Measurements from ENCODE around the gene STRC.
"Not testable (repeated sequence)": the region's sequence is repeated elsewhere in the genome, so short reads cannot be mapped to it uniquely, and the experiment has no call there.

STRC gene

GRCh38 chr15:43618700-43619099 lies at the start of gene STRC:
TSS of gene STRC (minus strand) at chr15:43618800. CDS start at chr15:43618722, 78 bp downstream.
- not testable (repeated sequence) for H3K4me1 Mint-ChIP-seq; H3K9me3 Mint-ChIP-seq; H3K4me3 Mint-ChIP-seq; H3K27me3 Mint-ChIP-seq; ATAC-seq (ENCODE audit: low read depth); DNase-seq (ENCODE audit: low spot score in 2 of 2); H3K27ac Mint-ChIP-seq; H3K36me3 Mint-ChIP-seq

- H3K9me3 Mint-ChIP-seq; H3K27ac Mint-ChIP-seq; H3K36me3 Mint-ChIP-seq; H3K4me1 Mint-ChIP-seq; ATAC-seq (ENCODE audit: low read depth); DNase-seq (ENCODE audit: low spot score in 2 of 2); H3K4me3 Mint-ChIP-seq; H3K27me3 Mint-ChIP-seq: not testable (repeated sequence)
These were observed 47.6 kb upstream of the STRC start for GRCh38 chr15:43666177-43666576.

- H3K4me1 Mint-ChIP-seq; ATAC-seq (ENCODE audit: low read depth); H3K27me3 Mint-ChIP-seq; H3K4me3 Mint-ChIP-seq; H3K9me3 Mint-ChIP-seq; H3K36me3 Mint-ChIP-seq; H3K27ac Mint-ChIP-seq; DNase-seq (ENCODE audit: low spot score in 2 of 2): not testable (repeated sequence)
These were observed 44.7 kb upstream of the STRC start for GRCh38 chr15:43663333-43663732.

- H3K4me3 Mint-ChIP-seq; H3K36me3 Mint-ChIP-seq; H3K9me3 Mint-ChIP-seq; H3K4me1 Mint-ChIP-seq; DNase-seq (ENCODE audit: low spot score in 2 of 2); H3K27ac Mint-ChIP-seq; H3K27me3 Mint-ChIP-seq: not testable (repeated sequence)
- peak; percentile 64 for ATAC-seq (ENCODE audit: low read depth)
These were observed 43.7 kb upstream of the STRC start for GRCh38 chr15:43662293-43662692.

- H3K36me3 Mint-ChIP-seq; DNase-seq (ENCODE audit: low spot score in 2 of 2); ATAC-seq (ENCODE audit: low read depth); H3K27ac Mint-ChIP-seq; H3K4me1 Mint-ChIP-seq; H3K4me3 Mint-ChIP-seq; H3K9me3 Mint-ChIP-seq; H3K27me3 Mint-ChIP-seq: not testable (repeated sequence)
These were observed 41.1 kb upstream of the STRC start for GRCh38 chr15:43659727-43660126.

- not testable (repeated sequence) for H3K9me3 Mint-ChIP-seq; DNase-seq (ENCODE audit: low spot score in 2 of 2); H3K27ac Mint-ChIP-seq; H3K27me3 Mint-ChIP-seq; H3K4me1 Mint-ChIP-seq; H3K4me3 Mint-ChIP-seq
- peak; percentile 49 for ATAC-seq (ENCODE audit: low read depth)
- H3K36me3 Mint-ChIP-seq: peaks cover 11% of the 10 kb centered on the region
These were observed 30.9 kb upstream of the STRC start for GRCh38 chr15:43649430-43649926.

- H3K27me3 Mint-ChIP-seq: no peaks in the 10 kb centered on the region
- H3K4me1 Mint-ChIP-seq: peaks cover 5% of the 10 kb centered on the region
- no peak for DNase-seq (ENCODE audit: low spot score in 2 of 2)
- no peak for ATAC-seq (ENCODE audit: low read depth)
- H3K27ac Mint-ChIP-seq: no peak within 1 kb of the TSS
- no peak within 1 kb of the TSS for H3K4me3 Mint-ChIP-seq
- H3K36me3 Mint-ChIP-seq: peaks cover 11% of the 10 kb centered on the region
- H3K9me3 Mint-ChIP-seq: no peaks in the 10 kb centered on the region
These were observed 30.2 kb upstream of the STRC start, which contains the start of gene CATSPER2 for GRCh38 chr15:43648649-43649429. TSS of gene CATSPER2 (minus strand) at chr15:43648844. CDS start at chr15:43648061, 783 bp downstream.

GRCh38 chr15:43638464-43639204 lies 20.0 kb upstream of the STRC start:
- not testable (repeated sequence) for DNase-seq (ENCODE audit: low spot score in 2 of 2); H3K36me3 Mint-ChIP-seq; H3K9me3 Mint-ChIP-seq; H3K27me3 Mint-ChIP-seq; H3K4me1 Mint-ChIP-seq; H3K27ac Mint-ChIP-seq
- peak overlapping the region; percentile 65 for H3K4me3 Mint-ChIP-seq
- ATAC-seq (ENCODE audit: low read depth): peak; percentile 81

GRCh38 chr15:43626937-43627336 lies 8.3 kb upstream of the STRC start:
- not testable (repeated sequence) for H3K27me3 Mint-ChIP-seq; ATAC-seq (ENCODE audit: low read depth); H3K27ac Mint-ChIP-seq; DNase-seq (ENCODE audit: low spot score in 2 of 2); H3K36me3 Mint-ChIP-seq; H3K4me3 Mint-ChIP-seq; H3K9me3 Mint-ChIP-seq; H3K4me1 Mint-ChIP-seq

GRCh38 chr15:43625106-43625505 lies 6.5 kb upstream of the STRC start:
- ATAC-seq (ENCODE audit: low read depth) (no peak), DNase-seq (ENCODE audit: low spot score in 2 of 2) (no peak)
- Mint-ChIP-seq H3K27ac (no peak overlapping the region), H3K9me3 (no peaks in the 10 kb centered on the region), H3K4me3 (no peak overlapping the region), H3K4me1 (no peaks in the 10 kb centered on the region), H3K36me3 (no peaks in the 10 kb centered on the region), H3K27me3 (peaks cover 3% of the 10 kb centered on the region)

GRCh38 chr15:43622068-43622799 lies 3.6 kb upstream of the STRC start:
- H3K27ac Mint-ChIP-seq; DNase-seq (ENCODE audit: low spot score in 2 of 2); H3K27me3 Mint-ChIP-seq; H3K9me3 Mint-ChIP-seq; H3K4me3 Mint-ChIP-seq; H3K36me3 Mint-ChIP-seq; ATAC-seq (ENCODE audit: low read depth); H3K4me1 Mint-ChIP-seq: not testable (repeated sequence)

GRCh38 chr15:43617750-43618149 lies 850 bp downstream of the STRC start:
- DNase-seq (ENCODE audit: low spot score in 2 of 2); ATAC-seq (ENCODE audit: low read depth); H3K4me1 Mint-ChIP-seq; H3K4me3 Mint-ChIP-seq; H3K36me3 Mint-ChIP-seq; H3K27me3 Mint-ChIP-seq; H3K27ac Mint-ChIP-seq; H3K9me3 Mint-ChIP-seq: not testable (repeated sequence)

- H3K27me3 Mint-ChIP-seq: peaks cover 25% of the 10 kb centered on the region
- not testable (repeated sequence) for DNase-seq (ENCODE audit: low spot score in 2 of 2); H3K4me3 Mint-ChIP-seq; H3K27ac Mint-ChIP-seq; H3K9me3 Mint-ChIP-seq; H3K4me1 Mint-ChIP-seq; ATAC-seq (ENCODE audit: low read depth); H3K36me3 Mint-ChIP-seq
These were observed 16.4 kb downstream of the STRC start for GRCh38 chr15:43602233-43602632.

- not testable (repeated sequence) for ATAC-seq (ENCODE audit: low read depth); H3K36me3 Mint-ChIP-seq; H3K27ac Mint-ChIP-seq; DNase-seq (ENCODE audit: low spot score in 2 of 2); H3K9me3 Mint-ChIP-seq; H3K4me3 Mint-ChIP-seq; H3K4me1 Mint-ChIP-seq
- peaks cover 30% of the 10 kb centered on the region for H3K27me3 Mint-ChIP-seq
These were observed 18.4 kb downstream of the STRC start for GRCh38 chr15:43600200-43600599.
